Astrocyte (in vitro differentiated cells and primary cell): Measurements from ENCODE around the gene UTF1.

Experiments used
- EZH2 ChIP-seq: IDR thresholded peaks from 2 replicates; pipeline ENCODE4 v1.6.1; 2012; ENCODE audit warnings: mild to moderate bottlenecking, low read length, inconsistent platforms; ENCODE audit not compliant: insufficient read depth
- TF ChIP-seq, protein P1 (sequence below): IDR thresholded peaks from 2 replicates; pipeline ENCODE4 v1.5.1; 2011; ENCODE audit warnings: low read depth, mild to moderate bottlenecking, inconsistent platforms, low read length, moderate library complexity; ENCODE audit not compliant: insufficient read depth

DNA sequence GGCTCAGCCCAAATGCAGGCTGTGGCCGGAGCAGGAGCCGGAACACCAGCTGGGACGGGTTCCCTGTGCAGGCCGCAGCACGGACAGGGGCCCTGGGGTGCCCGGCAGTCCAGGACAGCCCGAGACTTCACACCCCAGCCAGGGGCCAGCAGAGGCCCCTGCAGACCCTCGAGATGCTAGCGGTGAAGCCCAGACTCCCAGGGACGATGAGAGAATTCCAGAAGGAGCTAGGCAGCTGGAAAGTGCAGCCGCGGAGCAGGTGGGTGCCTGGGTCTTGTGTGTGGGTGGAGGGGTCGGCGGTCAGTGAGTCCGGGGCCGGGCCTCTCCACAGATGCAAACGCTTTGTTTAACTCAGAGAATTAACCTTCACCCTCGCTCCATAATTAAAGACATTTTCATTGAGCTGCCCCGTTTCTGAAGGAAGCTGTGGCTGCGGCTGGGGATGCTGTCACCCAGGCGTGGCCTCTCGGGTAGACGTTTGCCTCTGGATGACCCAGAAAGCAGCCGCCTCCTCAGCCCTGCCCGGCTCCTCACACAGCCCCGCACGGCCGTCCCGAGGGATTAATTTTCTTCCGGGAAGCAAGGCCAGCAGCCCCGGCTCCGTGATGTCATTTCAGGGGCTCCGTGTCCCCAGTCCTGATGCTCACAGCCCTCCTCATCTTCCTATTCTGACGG is 43.5 kb upstream of the UTF1 start:
- TF ChIP-seq, protein P1, sequence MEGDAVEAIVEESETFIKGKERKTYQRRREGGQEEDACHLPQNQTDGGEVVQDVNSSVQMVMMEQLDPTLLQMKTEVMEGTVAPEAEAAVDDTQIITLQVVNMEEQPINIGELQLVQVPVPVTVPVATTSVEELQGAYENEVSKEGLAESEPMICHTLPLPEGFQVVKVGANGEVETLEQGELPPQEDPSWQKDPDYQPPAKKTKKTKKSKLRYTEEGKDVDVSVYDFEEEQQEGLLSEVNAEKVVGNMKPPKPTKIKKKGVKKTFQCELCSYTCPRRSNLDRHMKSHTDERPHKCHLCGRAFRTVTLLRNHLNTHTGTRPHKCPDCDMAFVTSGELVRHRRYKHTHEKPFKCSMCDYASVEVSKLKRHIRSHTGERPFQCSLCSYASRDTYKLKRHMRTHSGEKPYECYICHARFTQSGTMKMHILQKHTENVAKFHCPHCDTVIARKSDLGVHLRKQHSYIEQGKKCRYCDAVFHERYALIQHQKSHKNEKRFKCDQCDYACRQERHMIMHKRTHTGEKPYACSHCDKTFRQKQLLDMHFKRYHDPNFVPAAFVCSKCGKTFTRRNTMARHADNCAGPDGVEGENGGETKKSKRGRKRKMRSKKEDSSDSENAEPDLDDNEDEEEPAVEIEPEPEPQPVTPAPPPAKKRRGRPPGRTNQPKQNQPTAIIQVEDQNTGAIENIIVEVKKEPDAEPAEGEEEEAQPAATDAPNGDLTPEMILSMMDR: no peak
- TF ChIP-seq EZH2: no peak
